Vagina (tissue), 2 donors: ENCODE measurements around the gene UBE3D. TPM values are rescaled to one million over a fixed set of nuclear protein-coding genes. Genes with fewer than 3 reads are reported as not detected.

Source experiments
- DNase-seq, 2 donors: peaks; one replicate each; pipeline ENCODE4 v3.0.0-alpha.2; 2017; ENCODE audit errors: extremely low spot score in 2 of 2
- H3K27ac ChIP-seq: fragments of 200-600 bp; sonication (generic); one replicate; pipeline ENCODE4 v1.5.1; 2019
- H3K27me3 ChIP-seq: fragments of 200-600 bp; sonication (generic); one replicate; pipeline ENCODE4 v1.5.1; 2019
- H3K36me3 ChIP-seq, 2 donors: fragments of 200-600 bp; sonication (generic); one replicate each; pipeline ENCODE4 v1.5.1; 2017 to 2019
- H3K4me1 ChIP-seq: fragments of 200-600 bp; sonication (generic); one replicate; pipeline ENCODE4 v1.5.1; 2019
- H3K4me3 ChIP-seq, 2 donors: fragments of 200-600 bp; sonication (generic); 1 replicate in 1 of 2; 2 replicates in 1 of 2; pipeline ENCODE4 v1.5.1; 2016 to 2019
- H3K9me3 ChIP-seq: fragments of 200-600 bp; sonication (generic); one replicate; pipeline ENCODE4 v1.5.1; 2019
- POLR2A ChIP-seq, 2 donors: fragments of 450-650 bp; IDR thresholded peaks; one replicate each; pipeline ENCODE4 v1.6.1; 2017; ENCODE audit warnings: antibody characterized with exemption in 2 of 2, mild to moderate bottlenecking in 2 of 2, moderate library complexity in 2 of 2
- POLR2AphosphoS5 ChIP-seq, 2 donors: sonication (generic); formaldehyde crosslinking; IDR thresholded peaks; one replicate each; pipeline ENCODE4 v1.9.0; 2017; ENCODE audit warnings: antibody characterized with exemption in 2 of 2, mild to moderate bottlenecking in 2 of 2, low read depth in 1 of 2; ENCODE audit not compliant: insufficient read depth in 1 of 2
- intact Hi-C: fragments of 100-400 bp; cut with DNase I; formaldehyde crosslinking; loops from one replicate; pipeline ENCODE4 v1.15.1; 2023
- total RNA-seq: library from RNA; depleted of rRNA; stranded (reverse); fragments of >200 nt; gene quantifications from one replicate; pipeline ENCODE4 v1.2.3, GENCODE V29; 2016
- TF ChIP-seq, protein P1 (sequence below), 3 experiments: fragments of 450-650 bp in 2 of 3; fragments of 200-600 bp in 1 of 3; sonication (generic) in 1 of 3; IDR thresholded peaks; one replicate each; pipeline ENCODE4 v1.5.1; 2017 to 2019; ENCODE audit warnings: antibody characterized with exemption in 3 of 3, mild to moderate bottlenecking in 2 of 3, moderate library complexity in 2 of 3

UBE3D gene
- total RNA-seq, 1 donor from 2014 or later, result 8.3 TPM

DNA sequence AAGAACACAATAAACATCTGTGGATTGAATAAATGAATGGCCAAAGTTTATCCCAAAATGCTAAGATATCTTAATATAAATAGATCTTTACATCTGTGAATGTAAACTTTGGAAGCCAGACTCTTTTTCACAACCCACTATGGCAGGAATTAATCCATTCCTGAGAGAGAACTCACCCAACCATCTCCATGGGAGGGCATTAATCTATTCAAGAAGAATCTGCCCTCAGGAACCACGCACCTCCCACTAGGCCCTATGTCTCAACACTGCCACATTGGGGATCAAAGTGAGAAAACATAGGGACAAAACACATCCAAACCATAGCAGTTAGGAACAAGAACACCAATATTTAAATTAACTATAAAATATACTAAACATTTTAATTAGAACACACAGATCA, 3.4 kb downstream of the UBE3D start:
- intact Hi-C loops, result no loop called here
- no peak overlapping the region for H3K27ac ChIP-seq
- no peaks in the 10 kb centered on the region for H3K36me3 ChIP-seq
- peaks cover 11% of the 10 kb centered on the region for H3K4me1 ChIP-seq
- no peak overlapping the region for H3K4me3 ChIP-seq
- no peaks in the 10 kb centered on the region for H3K9me3 ChIP-seq
- no peak for DNase-seq
- TF ChIP-seq POLR2AphosphoS5 (IDR thresholded peaks at IDR 0.05; ENCODE audit: insufficient read depth in 1 of 2, low read depth in 1 of 2) (no peak), POLR2A (IDR thresholded peaks at IDR 0.05) (no peak)
- TF ChIP-seq, protein P1, sequence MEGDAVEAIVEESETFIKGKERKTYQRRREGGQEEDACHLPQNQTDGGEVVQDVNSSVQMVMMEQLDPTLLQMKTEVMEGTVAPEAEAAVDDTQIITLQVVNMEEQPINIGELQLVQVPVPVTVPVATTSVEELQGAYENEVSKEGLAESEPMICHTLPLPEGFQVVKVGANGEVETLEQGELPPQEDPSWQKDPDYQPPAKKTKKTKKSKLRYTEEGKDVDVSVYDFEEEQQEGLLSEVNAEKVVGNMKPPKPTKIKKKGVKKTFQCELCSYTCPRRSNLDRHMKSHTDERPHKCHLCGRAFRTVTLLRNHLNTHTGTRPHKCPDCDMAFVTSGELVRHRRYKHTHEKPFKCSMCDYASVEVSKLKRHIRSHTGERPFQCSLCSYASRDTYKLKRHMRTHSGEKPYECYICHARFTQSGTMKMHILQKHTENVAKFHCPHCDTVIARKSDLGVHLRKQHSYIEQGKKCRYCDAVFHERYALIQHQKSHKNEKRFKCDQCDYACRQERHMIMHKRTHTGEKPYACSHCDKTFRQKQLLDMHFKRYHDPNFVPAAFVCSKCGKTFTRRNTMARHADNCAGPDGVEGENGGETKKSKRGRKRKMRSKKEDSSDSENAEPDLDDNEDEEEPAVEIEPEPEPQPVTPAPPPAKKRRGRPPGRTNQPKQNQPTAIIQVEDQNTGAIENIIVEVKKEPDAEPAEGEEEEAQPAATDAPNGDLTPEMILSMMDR (IDR thresholded peaks at IDR 0.05), result no peak
- no peaks in the 10 kb centered on the region for H3K27me3 ChIP-seq

DNA sequence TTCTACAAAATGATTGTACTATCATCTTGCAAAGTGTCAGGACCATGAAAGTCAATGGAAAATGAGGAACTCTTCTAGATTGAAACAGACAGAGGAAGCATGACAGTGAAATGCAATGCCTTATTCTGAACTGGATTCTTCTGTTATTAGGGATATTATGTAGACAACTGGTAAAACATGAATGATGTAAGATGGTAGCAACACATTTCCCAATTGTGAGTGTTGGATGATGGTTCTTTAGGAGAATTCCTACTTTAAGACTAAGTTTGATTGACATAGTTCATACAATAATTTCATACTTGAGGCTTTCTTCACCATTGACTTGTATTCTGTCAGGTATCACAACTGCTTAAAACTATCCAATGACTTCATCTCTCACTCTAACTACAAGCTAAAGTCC, 4.5 kb downstream of the UBE3D start:
- no peak for DNase-seq
- H3K9me3 ChIP-seq, result no peaks in the 10 kb centered on the region
- H3K27ac ChIP-seq, result no peak overlapping the region
- H3K27me3 ChIP-seq, result no peaks in the 10 kb centered on the region
- TF ChIP-seq, protein P1 (IDR thresholded peaks at IDR 0.05), result no peak
- no peak for TF ChIP-seq POLR2A (IDR thresholded peaks at IDR 0.05)
- TF ChIP-seq POLR2AphosphoS5 (IDR thresholded peaks at IDR 0.05; ENCODE audit: insufficient read depth in 1 of 2, low read depth in 1 of 2), result no peak
- H3K4me3 ChIP-seq, result no peak overlapping the region
- no peaks in the 10 kb centered on the region for H3K36me3 ChIP-seq
- H3K4me1 ChIP-seq, result peaks cover 11% of the 10 kb centered on the region
- intact Hi-C loops, result no loop called here

DNA sequence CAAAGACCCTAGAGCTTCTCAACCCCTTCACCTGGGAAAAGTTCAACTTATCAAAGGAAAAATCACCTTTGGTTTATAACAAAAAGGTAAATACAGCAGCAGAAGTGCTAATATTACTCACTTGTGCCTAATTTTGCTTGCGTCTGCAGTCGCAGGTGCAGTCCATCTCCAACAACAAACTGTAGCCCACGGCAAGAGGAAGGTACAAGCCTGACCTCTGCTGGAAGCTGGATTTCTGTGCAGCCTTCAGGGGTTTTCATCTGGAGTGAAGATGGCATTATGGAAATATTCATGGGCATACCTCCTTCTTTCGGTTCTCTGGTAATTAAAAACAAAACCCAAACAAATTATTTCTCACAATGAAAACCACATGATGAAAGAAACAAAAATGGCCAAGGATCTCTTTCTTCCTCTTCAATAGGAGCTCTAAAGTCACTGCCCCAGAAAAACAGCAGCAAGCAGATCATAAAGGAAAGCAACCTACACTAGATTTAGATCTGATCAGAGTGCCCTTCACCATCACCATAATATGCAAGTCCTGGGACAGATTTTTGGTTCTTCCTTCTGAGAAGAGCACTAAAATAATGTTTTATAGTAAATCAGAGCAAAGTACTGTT, 7.8 kb downstream of the UBE3D start:
- Histone ChIP-seq H3K27me3 (no peaks in the 10 kb centered on the region), H3K9me3 (no peaks in the 10 kb centered on the region), H3K36me3 (no peaks in the 10 kb centered on the region), H3K4me3 (no peak overlapping the region), H3K4me1 (no peaks in the 10 kb centered on the region), H3K27ac (no peak overlapping the region)
- intact Hi-C loops, result loop anchor here (10.0 kb wide), 1 partner anchor 803 kb away; no protein-coding TSS in a partner anchor
- TF ChIP-seq, protein P1 (IDR thresholded peaks at IDR 0.05), result peak in 1 of 3 experiments; percentile 33
- TF ChIP-seq POLR2A (IDR thresholded peaks at IDR 0.05), result no peak
- TF ChIP-seq POLR2AphosphoS5 (IDR thresholded peaks at IDR 0.05; ENCODE audit: insufficient read depth in 1 of 2, low read depth in 1 of 2), result no peak
- no peak for DNase-seq

DNA sequence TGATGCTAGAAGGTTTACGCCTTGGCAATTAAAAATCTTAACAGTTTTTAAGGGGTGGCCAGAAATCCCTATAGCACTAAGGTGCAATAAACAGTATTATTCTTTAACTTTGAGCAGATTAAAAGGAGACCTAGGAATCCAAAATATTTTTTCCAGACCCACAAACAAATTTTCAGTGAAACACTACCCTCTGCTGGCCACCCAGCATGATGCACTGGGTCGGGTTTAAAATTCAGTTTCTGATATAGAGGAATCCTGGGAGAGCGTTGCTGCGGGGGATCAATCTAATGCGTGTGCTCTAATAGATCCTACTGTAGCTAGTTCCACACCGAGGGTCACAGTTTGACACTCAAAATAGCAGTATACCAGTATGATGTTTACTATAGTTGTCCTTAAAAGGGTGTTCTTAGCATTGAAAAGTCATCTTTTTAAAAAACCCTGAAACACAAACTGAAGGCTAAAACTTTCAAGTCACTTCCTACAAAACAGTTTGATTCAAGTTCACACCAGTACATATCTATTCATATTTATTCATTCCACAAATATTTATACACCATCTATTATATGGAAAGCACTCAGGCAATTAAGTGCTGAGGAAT, 10.2 kb downstream of the UBE3D start:
- no peaks in the 10 kb centered on the region for H3K9me3 ChIP-seq
- H3K27ac ChIP-seq, result no peak overlapping the region
- H3K4me1 ChIP-seq, result no peaks in the 10 kb centered on the region
- no peak for TF ChIP-seq POLR2AphosphoS5 (IDR thresholded peaks at IDR 0.05; ENCODE audit: insufficient read depth in 1 of 2, low read depth in 1 of 2)
- TF ChIP-seq, protein P1 (IDR thresholded peaks at IDR 0.05), result peak; percentile 64 to 79 (median 76)
- TF ChIP-seq POLR2A (IDR thresholded peaks at IDR 0.05), result no peak
- no peak for DNase-seq
- H3K36me3 ChIP-seq, result no peaks in the 10 kb centered on the region
- no peaks in the 10 kb centered on the region for H3K27me3 ChIP-seq
- H3K4me3 ChIP-seq, result no peak overlapping the region
- intact Hi-C loops, result loop anchor here (10.0 kb wide), 1 partner anchor 801 kb away; no protein-coding TSS in a partner anchor

DNA sequence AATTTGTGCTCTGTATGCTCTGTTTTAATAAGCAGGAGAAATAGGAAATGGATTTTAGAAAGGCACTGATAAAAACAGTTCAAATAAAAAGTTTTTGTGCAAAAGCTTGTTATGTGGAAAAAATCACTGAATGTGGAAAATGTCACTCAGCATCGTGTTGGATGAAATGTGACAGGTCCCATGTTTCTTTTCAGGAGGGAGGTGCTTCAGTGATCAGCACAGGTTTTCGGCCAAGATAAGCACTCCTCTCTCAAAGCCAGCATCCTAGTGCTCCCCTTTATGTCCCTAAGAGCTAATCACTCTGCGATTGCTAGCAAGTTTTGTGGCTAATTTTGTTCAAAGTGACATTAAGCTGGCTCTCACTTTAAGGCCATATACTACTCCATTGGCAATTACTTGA, 12.0 kb downstream of the UBE3D start:
- Histone ChIP-seq H3K4me1 (no peaks in the 10 kb centered on the region), H3K9me3 (no peaks in the 10 kb centered on the region), H3K4me3 (no peak overlapping the region), H3K27me3 (no peaks in the 10 kb centered on the region), H3K36me3 (no peaks in the 10 kb centered on the region), H3K27ac (no peak overlapping the region)
- DNase-seq, result no peak
- TF ChIP-seq POLR2A (IDR thresholded peaks at IDR 0.05) (no peak), POLR2AphosphoS5 (IDR thresholded peaks at IDR 0.05; ENCODE audit: insufficient read depth in 1 of 2, low read depth in 1 of 2) (no peak)
- TF ChIP-seq, protein P1 (IDR thresholded peaks at IDR 0.05), result no peak
- intact Hi-C loops, result loop anchor here (10.0 kb wide), 1 partner anchor 799 kb away; no protein-coding TSS in a partner anchor
